Measurements from ENCODE around the gene CACNA1I.

The CACNA1I gene

GRCh38 chr22:39646398-39647063 lies 76.0 kb downstream of the CACNA1I start:
- Histone ChIP-seq H3K27ac (ENCODE audit: low read depth, low read length) (no peak overlapping the region), H3K9ac (ENCODE audit: low read length) (no peak overlapping the region), H3K4me3 (ENCODE audit: low read length) (no peak overlapping the region), H3K4me1 (ENCODE audit: control insufficient read depth, insufficient read depth, low read length) (no peaks in the 10 kb centered on the region), H3K36me3 (ENCODE audit: control insufficient read depth, insufficient read depth, low read length) (no peaks in the 10 kb centered on the region), H3K27me3 (ENCODE audit: control insufficient read depth, insufficient read depth, low read length) (no peaks in the 10 kb centered on the region)

DNA sequence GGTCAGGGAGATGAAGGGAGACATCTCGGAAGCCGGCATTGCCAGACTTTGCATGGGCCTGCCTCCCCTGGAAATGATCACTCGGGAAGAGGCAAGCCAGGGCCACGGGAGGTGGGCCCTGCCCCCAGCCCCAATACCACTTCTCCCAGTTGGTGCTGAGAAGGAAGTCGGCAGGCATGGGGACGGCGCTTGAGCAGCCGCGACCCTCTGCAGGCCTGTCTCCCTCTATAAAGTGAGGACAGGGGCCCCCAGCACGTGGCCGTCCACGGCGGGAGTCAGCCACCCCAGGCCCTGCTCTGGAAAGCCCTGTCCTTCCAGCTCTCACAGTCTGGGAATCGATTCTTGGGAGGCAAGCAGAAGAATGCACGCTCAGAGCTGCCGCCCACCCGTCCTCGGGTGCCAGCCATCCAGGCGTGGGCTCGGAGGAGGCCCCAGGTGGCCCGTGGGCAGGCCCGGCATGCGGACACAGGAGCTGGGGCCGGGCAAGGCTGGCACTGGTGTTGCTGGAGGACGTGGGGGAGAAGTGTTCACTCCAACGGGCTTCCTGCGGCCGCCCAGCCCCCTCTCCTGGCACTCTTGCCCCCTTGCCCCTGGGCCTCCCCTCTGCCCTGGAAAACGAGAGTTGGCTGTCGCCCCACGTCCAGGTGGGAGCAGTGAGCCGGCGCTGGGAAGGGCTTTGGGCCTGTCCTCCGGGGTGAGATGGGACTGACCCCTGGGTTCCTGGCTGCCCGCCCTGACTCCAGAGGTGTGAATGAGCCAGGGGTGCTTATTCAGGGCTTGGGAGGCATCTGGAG lies 77.5 kb downstream of the CACNA1I start:
- H3K4me3 ChIP-seq (ENCODE audit: low read length) = no peak overlapping the region
- H3K9ac ChIP-seq (ENCODE audit: low read length) = no peak overlapping the region
- H3K36me3 ChIP-seq (ENCODE audit: control insufficient read depth, insufficient read depth, low read length) = no peaks in the 10 kb centered on the region
- no peaks in the 10 kb centered on the region for H3K4me1 ChIP-seq (ENCODE audit: control insufficient read depth, insufficient read depth, low read length)
- H3K27ac ChIP-seq (ENCODE audit: low read depth, low read length) = no peak overlapping the region
- H3K27me3 ChIP-seq (ENCODE audit: control insufficient read depth, insufficient read depth, low read length) = no peaks in the 10 kb centered on the region

GRCh38 chr22:39648630-39648950 lies 78.0 kb downstream of the CACNA1I start:
- no peak overlapping the region for H3K27ac ChIP-seq (ENCODE audit: low read depth, low read length)
- no peaks in the 10 kb centered on the region for H3K4me1 ChIP-seq (ENCODE audit: control insufficient read depth, insufficient read depth, low read length)
- no peaks in the 10 kb centered on the region for H3K36me3 ChIP-seq (ENCODE audit: control insufficient read depth, insufficient read depth, low read length)
- H3K4me3 ChIP-seq (ENCODE audit: low read length) = no peak overlapping the region
- H3K27me3 ChIP-seq (ENCODE audit: control insufficient read depth, insufficient read depth, low read length) = no peaks in the 10 kb centered on the region
- no peak overlapping the region for H3K9ac ChIP-seq (ENCODE audit: low read length)

GRCh38 chr22:39649500-39650089 lies 79.0 kb downstream of the CACNA1I start:
- Histone ChIP-seq H3K27me3 (ENCODE audit: control insufficient read depth, insufficient read depth, low read length) (no peaks in the 10 kb centered on the region), H3K4me1 (ENCODE audit: control insufficient read depth, insufficient read depth, low read length) (no peaks in the 10 kb centered on the region), H3K36me3 (ENCODE audit: control insufficient read depth, insufficient read depth, low read length) (no peaks in the 10 kb centered on the region), H3K9ac (ENCODE audit: low read length) (no peak overlapping the region), H3K27ac (ENCODE audit: low read depth, low read length) (no peak overlapping the region), H3K4me3 (ENCODE audit: low read length) (no peak overlapping the region)

DNA sequence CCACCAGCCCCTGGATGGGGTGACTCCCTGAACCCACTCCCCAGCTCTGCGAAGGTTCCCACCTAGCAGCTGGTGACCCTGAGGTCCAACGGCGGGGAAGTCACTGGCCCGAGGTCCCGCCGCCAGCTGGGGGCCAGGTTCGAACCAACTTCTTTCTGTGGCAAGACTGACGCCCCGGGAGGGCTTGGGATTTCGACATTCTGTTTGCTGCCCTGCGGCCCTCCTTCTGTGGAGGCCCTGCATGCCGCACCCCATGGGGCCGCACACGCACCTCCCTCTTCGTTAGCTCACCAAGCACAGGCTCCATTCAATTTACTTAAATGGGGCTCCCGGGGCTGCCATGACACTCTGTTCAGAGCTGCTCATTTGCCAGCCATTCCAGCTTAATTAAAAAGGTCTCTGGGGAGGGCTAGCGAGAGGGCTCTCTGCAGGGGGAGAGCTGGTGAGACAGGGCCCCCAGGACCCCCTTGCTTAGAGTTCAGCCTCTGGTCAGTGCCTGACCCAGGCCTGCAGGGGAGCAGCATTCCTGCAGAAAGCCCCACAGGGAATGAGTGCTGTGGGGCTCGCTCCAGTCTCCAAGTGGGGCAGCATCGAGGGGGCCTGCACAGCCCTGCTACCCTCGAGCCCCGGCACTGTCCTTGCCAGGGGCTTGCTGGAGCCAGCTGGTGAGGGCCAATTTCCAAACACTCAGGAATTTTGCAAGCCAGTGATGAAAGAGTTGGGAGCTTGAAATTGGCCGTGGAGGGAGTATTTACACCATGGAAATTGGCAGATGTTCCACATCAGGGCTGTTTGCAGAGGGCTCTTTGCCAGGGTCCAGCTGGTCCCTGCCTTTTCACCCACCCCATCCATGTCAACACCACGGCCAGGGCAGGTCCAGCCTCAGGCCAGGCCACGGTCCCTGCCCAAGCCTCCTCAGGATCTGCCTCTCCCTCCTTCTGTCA lies 80.8 kb downstream of the CACNA1I start:
- no peak overlapping the region for H3K27ac ChIP-seq (ENCODE audit: low read depth, low read length)
- no peaks in the 10 kb centered on the region for H3K36me3 ChIP-seq (ENCODE audit: control insufficient read depth, insufficient read depth, low read length)
- no peak overlapping the region for H3K9ac ChIP-seq (ENCODE audit: low read length)
- no peaks in the 10 kb centered on the region for H3K4me1 ChIP-seq (ENCODE audit: control insufficient read depth, insufficient read depth, low read length)
- no peak overlapping the region for H3K4me3 ChIP-seq (ENCODE audit: low read length)
- peaks cover 2% of the 10 kb centered on the region for H3K27me3 ChIP-seq (ENCODE audit: control insufficient read depth, insufficient read depth, low read length)

DNA sequence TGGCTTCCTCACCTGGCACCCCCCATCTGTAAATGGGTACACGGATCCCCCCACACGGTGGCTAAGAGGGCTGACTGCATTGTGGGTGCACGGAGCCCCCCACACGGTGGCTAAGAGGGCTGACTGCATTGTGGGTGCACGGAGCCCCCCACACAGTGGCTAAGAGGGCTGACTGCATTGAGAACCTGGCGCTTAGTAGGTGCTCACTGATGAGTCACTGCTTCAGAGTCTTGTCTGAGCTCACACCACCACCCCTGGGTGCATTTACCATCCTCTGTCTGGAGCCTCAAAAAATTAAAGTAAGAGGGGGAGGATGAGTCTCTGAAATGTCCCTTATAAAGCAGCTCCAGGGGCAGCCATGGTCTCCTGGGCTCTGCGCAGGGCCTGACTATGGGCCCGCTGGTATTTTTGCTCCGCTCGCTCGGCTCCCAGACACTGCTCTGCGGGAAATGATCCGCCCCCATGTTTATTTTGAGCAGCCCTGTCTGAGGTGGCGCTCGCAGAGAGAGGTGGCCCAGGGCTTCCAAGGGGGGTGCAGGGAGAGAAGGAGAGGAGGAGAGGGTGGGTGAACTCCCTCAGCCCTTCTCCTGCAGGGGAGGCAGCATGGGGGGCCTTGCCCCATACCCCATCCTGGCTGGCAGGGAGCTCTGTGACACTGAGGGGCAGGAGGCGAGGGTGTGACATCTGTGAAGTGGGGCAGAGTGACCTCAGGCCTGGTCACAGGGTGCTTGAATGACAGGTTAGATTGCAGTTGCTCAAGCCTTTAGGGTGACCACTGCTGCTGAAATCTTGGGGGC lies 82.6 kb downstream of the CACNA1I start:
- Histone ChIP-seq H3K36me3 (ENCODE audit: control insufficient read depth, insufficient read depth, low read length) (no peaks in the 10 kb centered on the region), H3K4me3 (ENCODE audit: low read length) (no peak overlapping the region), H3K27me3 (ENCODE audit: control insufficient read depth, insufficient read depth, low read length) (peaks cover 2% of the 10 kb centered on the region), H3K4me1 (ENCODE audit: control insufficient read depth, insufficient read depth, low read length) (no peaks in the 10 kb centered on the region), H3K9ac (ENCODE audit: low read length) (no peak overlapping the region), H3K27ac (ENCODE audit: low read depth, low read length) (no peak overlapping the region)

DNA sequence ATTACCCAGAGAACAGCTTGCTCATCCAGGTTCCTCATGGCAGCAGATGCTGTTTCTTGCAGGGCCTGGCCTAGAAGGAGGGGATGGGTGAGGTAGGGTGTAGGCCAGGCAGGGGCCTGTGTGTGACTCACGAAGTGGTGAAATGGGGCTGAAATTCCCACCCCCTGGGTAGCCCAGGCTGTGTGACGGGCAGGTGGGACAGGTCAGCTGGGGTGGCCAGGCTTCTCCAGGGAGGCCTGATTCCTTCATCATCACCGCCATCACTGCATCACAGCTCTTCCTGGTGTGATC lies 83.2 kb downstream of the CACNA1I start:
- Histone ChIP-seq H3K9ac (ENCODE audit: low read length) (no peak overlapping the region), H3K27ac (ENCODE audit: low read depth, low read length) (no peak overlapping the region), H3K27me3 (ENCODE audit: control insufficient read depth, insufficient read depth, low read length) (peaks cover 2% of the 10 kb centered on the region), H3K4me3 (ENCODE audit: low read length) (no peak overlapping the region), H3K36me3 (ENCODE audit: control insufficient read depth, insufficient read depth, low read length) (no peaks in the 10 kb centered on the region), H3K4me1 (ENCODE audit: control insufficient read depth, insufficient read depth, low read length) (no peaks in the 10 kb centered on the region)

DNA sequence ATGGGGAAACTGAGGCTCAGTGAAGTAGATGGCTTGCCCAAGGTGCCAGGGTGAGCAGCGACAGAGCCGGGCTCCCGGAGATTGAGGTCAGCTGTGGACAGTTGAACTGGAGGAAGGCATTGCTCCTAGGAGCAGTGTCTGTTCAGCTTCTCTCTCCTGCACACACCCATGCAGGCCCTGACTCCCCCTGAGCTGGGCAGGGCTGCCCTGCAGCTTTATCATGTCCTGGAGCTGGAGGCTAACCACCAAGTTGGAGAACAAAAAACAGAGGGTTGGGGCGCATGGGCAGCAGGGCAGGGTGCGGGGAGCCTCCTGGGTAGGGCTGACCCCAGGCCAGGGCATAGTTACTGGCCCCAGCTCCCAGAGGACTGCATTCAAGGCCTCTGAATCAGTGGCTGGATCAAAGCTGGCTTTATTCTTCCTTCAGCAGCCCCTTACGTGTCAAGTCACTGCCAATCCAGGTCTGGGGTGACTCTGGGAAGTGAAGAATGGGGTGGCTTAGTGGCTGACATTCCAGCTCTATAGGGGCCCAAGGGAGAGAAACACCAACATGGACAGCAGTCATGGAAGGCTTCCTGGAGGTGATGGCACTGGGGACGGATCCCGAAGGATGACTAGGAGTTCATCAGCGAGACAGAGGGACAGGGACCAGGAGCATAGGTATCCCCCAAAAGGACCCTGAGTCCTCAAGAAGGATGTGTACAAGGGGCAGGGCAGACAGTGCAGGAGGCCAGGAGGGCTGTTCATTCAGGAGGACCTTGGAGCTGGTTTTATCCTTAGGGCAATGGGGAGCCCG lies 83.8 kb downstream of the CACNA1I start:
- H3K27me3 ChIP-seq (ENCODE audit: control insufficient read depth, insufficient read depth, low read length) = peaks cover 7% of the 10 kb centered on the region
- no peak overlapping the region for H3K9ac ChIP-seq (ENCODE audit: low read length)
- no peaks in the 10 kb centered on the region for H3K36me3 ChIP-seq (ENCODE audit: control insufficient read depth, insufficient read depth, low read length)
- no peaks in the 10 kb centered on the region for H3K4me1 ChIP-seq (ENCODE audit: control insufficient read depth, insufficient read depth, low read length)
- H3K4me3 ChIP-seq (ENCODE audit: low read length) = no peak overlapping the region
- no peak overlapping the region for H3K27ac ChIP-seq (ENCODE audit: low read depth, low read length)

DNA sequence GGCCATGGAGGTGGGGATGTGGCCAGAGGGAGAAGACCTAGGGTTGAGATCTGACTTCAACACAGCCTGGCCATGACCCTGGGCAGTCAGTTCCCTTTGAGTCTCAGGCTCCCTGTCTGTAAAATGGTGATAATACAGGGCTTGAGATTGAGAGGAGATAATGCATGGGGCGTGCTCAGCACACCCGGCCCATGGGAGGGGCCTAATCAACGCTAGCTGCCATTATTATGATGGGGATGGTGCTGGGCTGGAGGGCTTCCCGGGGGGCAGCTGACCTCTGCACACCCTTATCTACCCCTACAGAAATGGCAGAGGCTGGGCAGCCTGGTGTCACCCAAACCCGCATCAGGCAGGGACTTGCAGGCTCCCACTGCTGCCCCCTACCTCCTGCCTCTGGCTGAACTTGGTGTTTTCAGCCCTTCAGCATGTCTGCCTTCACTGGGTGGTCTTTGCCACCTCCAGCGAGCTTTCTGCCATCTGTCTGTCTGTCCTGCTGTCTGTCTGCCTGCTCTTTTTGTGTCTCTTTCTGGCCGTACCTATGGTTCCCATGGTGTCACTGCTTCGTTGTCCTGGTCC lies 84.5 kb downstream of the CACNA1I start:
- Histone ChIP-seq H3K4me1 (ENCODE audit: control insufficient read depth, insufficient read depth, low read length) (no peaks in the 10 kb centered on the region), H3K27ac (ENCODE audit: low read depth, low read length) (no peak overlapping the region), H3K36me3 (ENCODE audit: control insufficient read depth, insufficient read depth, low read length) (no peaks in the 10 kb centered on the region), H3K27me3 (ENCODE audit: control insufficient read depth, insufficient read depth, low read length) (peaks cover 12% of the 10 kb centered on the region), H3K9ac (ENCODE audit: low read length) (no peak overlapping the region), H3K4me3 (ENCODE audit: low read length) (no peak overlapping the region)

DNA sequence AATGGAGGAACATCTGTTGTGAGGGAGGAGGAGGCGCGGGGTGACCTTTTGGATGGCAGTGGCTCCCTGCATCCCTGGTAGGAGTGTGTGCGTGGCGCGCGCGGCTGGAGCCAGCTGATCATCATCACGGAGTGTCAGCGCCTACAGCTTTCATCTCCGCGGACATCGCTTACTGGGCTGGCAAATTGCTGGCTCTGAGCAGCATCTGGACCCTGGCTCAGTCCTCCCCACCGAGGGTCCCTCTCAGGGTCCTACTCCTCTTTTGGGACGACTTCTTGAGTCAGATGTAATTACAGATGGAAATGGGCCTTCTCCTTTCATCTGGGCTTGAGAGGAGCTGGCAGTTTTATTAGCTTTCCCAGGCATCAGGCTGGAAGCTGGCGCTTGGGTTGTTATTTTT lies 85.3 kb downstream of the CACNA1I start:
- H3K9ac ChIP-seq (ENCODE audit: low read length) = no peak overlapping the region
- no peaks in the 10 kb centered on the region for H3K36me3 ChIP-seq (ENCODE audit: control insufficient read depth, insufficient read depth, low read length)
- no peak overlapping the region for H3K27ac ChIP-seq (ENCODE audit: low read depth, low read length)
- H3K27me3 ChIP-seq (ENCODE audit: control insufficient read depth, insufficient read depth, low read length) = peaks cover 16% of the 10 kb centered on the region
- H3K4me3 ChIP-seq (ENCODE audit: low read length) = no peak overlapping the region
- H3K4me1 ChIP-seq (ENCODE audit: control insufficient read depth, insufficient read depth, low read length) = no peaks in the 10 kb centered on the region
